Measurements from ENCODE around the gene CYTIP.

Gene CYTIP

GRCh38 chr2:157443795-157444640, at the start of gene CYTIP:
Gene CYTIP, minus strand, starts transcription at chr2:157444089. Its CDS starts 69 bp downstream, at chr2:157444020.
- no peak within 1 kb of the TSS for H3K9ac ChIP-seq (ENCODE audit: insufficient read length)
- DNase-seq (ENCODE audit: low read depth, low spot score) = no peak
- TF ChIP-seq EZH2 (IDR thresholded peaks at IDR 0.05) (no peak), POLR2AphosphoS5 (IDR thresholded peaks at IDR 0.05; ENCODE audit: borderline replicate concordance, low read depth, low read length) (no peak), FOXP2 (optimal IDR thresholded peaks at IDR 0.05; ENCODE audit: control extremely low read depth, extremely low read length, insufficient read depth) (no peak)
- H3K4me3 ChIP-seq = no peak within 1 kb of the TSS
- H3K36me3 ChIP-seq (ENCODE audit: insufficient read depth, low read length) = no peaks in the 10 kb centered on the region
- H3K9me3 ChIP-seq (ENCODE audit: low read depth, low read length) = no peaks in the 10 kb centered on the region
- H3K27ac ChIP-seq = no peak within 1 kb of the TSS

- TF ChIP-seq EZH2 (IDR thresholded peaks at IDR 0.05) (no peak), FOXP2 (optimal IDR thresholded peaks at IDR 0.05; ENCODE audit: control extremely low read depth, extremely low read length, insufficient read depth) (no peak), POLR2AphosphoS5 (IDR thresholded peaks at IDR 0.05; ENCODE audit: borderline replicate concordance, low read depth, low read length) (no peak)
- no peak for DNase-seq (ENCODE audit: low read depth, low spot score)
- no peak overlapping the region for H3K9ac ChIP-seq (ENCODE audit: insufficient read length)
- H3K36me3 ChIP-seq (ENCODE audit: insufficient read depth, low read length) = no peaks in the 10 kb centered on the region
- no peaks in the 10 kb centered on the region for H3K9me3 ChIP-seq (ENCODE audit: low read depth, low read length)
- no peak overlapping the region for H3K27ac ChIP-seq
- no peak overlapping the region for H3K4me3 ChIP-seq
Measured at GRCh38 chr2:157492189-157492773, 48.4 kb upstream of the CYTIP start.

GRCh38 chr2:157489983-157490382, 46.1 kb upstream of the CYTIP start:
- H3K27ac ChIP-seq = no peak overlapping the region
- no peak for TF ChIP-seq FOXP2 (optimal IDR thresholded peaks at IDR 0.05; ENCODE audit: control extremely low read depth, extremely low read length, insufficient read depth)
- TF ChIP-seq POLR2AphosphoS5 (IDR thresholded peaks at IDR 0.05; ENCODE audit: borderline replicate concordance, low read depth, low read length) = no peak
- TF ChIP-seq EZH2 (IDR thresholded peaks at IDR 0.05) = no peak
- H3K4me3 ChIP-seq = no peak overlapping the region
- H3K36me3 ChIP-seq (ENCODE audit: insufficient read depth, low read length) = no peaks in the 10 kb centered on the region
- no peak for DNase-seq (ENCODE audit: low read depth, low spot score)
- H3K9me3 ChIP-seq (ENCODE audit: low read depth, low read length) = no peaks in the 10 kb centered on the region
- H3K9ac ChIP-seq (ENCODE audit: insufficient read length) = no peak overlapping the region

GRCh38 chr2:157488877-157489276, 45.0 kb upstream of the CYTIP start:
- H3K9ac ChIP-seq (ENCODE audit: insufficient read length) = no peak overlapping the region
- no peak overlapping the region for H3K4me3 ChIP-seq
- TF ChIP-seq FOXP2 (optimal IDR thresholded peaks at IDR 0.05; ENCODE audit: control extremely low read depth, extremely low read length, insufficient read depth) (no peak), POLR2AphosphoS5 (IDR thresholded peaks at IDR 0.05; ENCODE audit: borderline replicate concordance, low read depth, low read length) (no peak), EZH2 (IDR thresholded peaks at IDR 0.05) (no peak)
- no peak overlapping the region for H3K27ac ChIP-seq
- no peak for DNase-seq (ENCODE audit: low read depth, low spot score)
- H3K36me3 ChIP-seq (ENCODE audit: insufficient read depth, low read length) = no peaks in the 10 kb centered on the region
- no peaks in the 10 kb centered on the region for H3K9me3 ChIP-seq (ENCODE audit: low read depth, low read length)

GRCh38 chr2:157487747-157488146, 43.9 kb upstream of the CYTIP start:
- no peak for DNase-seq (ENCODE audit: low read depth, low spot score)
- H3K36me3 ChIP-seq (ENCODE audit: insufficient read depth, low read length) = no peaks in the 10 kb centered on the region
- TF ChIP-seq POLR2AphosphoS5 (IDR thresholded peaks at IDR 0.05; ENCODE audit: borderline replicate concordance, low read depth, low read length) (no peak), EZH2 (IDR thresholded peaks at IDR 0.05) (no peak), FOXP2 (optimal IDR thresholded peaks at IDR 0.05; ENCODE audit: control extremely low read depth, extremely low read length, insufficient read depth) (no peak)
- H3K9ac ChIP-seq (ENCODE audit: insufficient read length) = no peak overlapping the region
- H3K27ac ChIP-seq = no peak overlapping the region
- no peak overlapping the region for H3K4me3 ChIP-seq
- no peaks in the 10 kb centered on the region for H3K9me3 ChIP-seq (ENCODE audit: low read depth, low read length)

GRCh38 chr2:157487271-157487610, 43.4 kb upstream of the CYTIP start:
- Histone ChIP-seq H3K27ac (no peak overlapping the region), H3K4me3 (no peak overlapping the region), H3K9me3 (ENCODE audit: low read depth, low read length) (no peaks in the 10 kb centered on the region), H3K36me3 (ENCODE audit: insufficient read depth, low read length) (no peaks in the 10 kb centered on the region), H3K9ac (ENCODE audit: insufficient read length) (no peak overlapping the region)
- no peak for TF ChIP-seq EZH2 (IDR thresholded peaks at IDR 0.05)
- TF ChIP-seq FOXP2 (optimal IDR thresholded peaks at IDR 0.05; ENCODE audit: control extremely low read depth, extremely low read length, insufficient read depth) = no peak
- TF ChIP-seq POLR2AphosphoS5 (IDR thresholded peaks at IDR 0.05; ENCODE audit: borderline replicate concordance, low read depth, low read length) = no peak
- DNase-seq (ENCODE audit: low read depth, low spot score) = no peak

GRCh38 chr2:157486596-157487270, 42.8 kb upstream of the CYTIP start:
- no peak for TF ChIP-seq POLR2AphosphoS5 (IDR thresholded peaks at IDR 0.05; ENCODE audit: borderline replicate concordance, low read depth, low read length)
- no peak for TF ChIP-seq EZH2 (IDR thresholded peaks at IDR 0.05)
- no peak for TF ChIP-seq FOXP2 (optimal IDR thresholded peaks at IDR 0.05; ENCODE audit: control extremely low read depth, extremely low read length, insufficient read depth)
- H3K27ac ChIP-seq = no peak overlapping the region
- no peak overlapping the region for H3K4me3 ChIP-seq
- no peaks in the 10 kb centered on the region for H3K9me3 ChIP-seq (ENCODE audit: low read depth, low read length)
- DNase-seq (ENCODE audit: low read depth, low spot score) = no peak
- no peaks in the 10 kb centered on the region for H3K36me3 ChIP-seq (ENCODE audit: insufficient read depth, low read length)
- no peak overlapping the region for H3K9ac ChIP-seq (ENCODE audit: insufficient read length)

- DNase-seq (ENCODE audit: low read depth, low spot score) = no peak
- Histone ChIP-seq H3K4me3 (no peak overlapping the region), H3K9ac (ENCODE audit: insufficient read length) (no peak overlapping the region), H3K36me3 (ENCODE audit: insufficient read depth, low read length) (no peaks in the 10 kb centered on the region), H3K27ac (no peak overlapping the region), H3K9me3 (ENCODE audit: low read depth, low read length) (no peaks in the 10 kb centered on the region)
- no peak for TF ChIP-seq EZH2 (IDR thresholded peaks at IDR 0.05)
- no peak for TF ChIP-seq POLR2AphosphoS5 (IDR thresholded peaks at IDR 0.05; ENCODE audit: borderline replicate concordance, low read depth, low read length)
- TF ChIP-seq FOXP2 (optimal IDR thresholded peaks at IDR 0.05; ENCODE audit: control extremely low read depth, extremely low read length, insufficient read depth) = no peak
Measured at GRCh38 chr2:157480182-157480961, 36.5 kb upstream of the CYTIP start.

Measured in SK-N-MC (cell line).